GOT3 (cell line): ENCODE results near the gene HES5.

Source experiments
- DNase-seq: peaks from one replicate; lab custom pipeline; 2025; ENCODE audit warnings: mixed read lengths; lab: John Stamatoyannopoulos, UW

Gene HES5

GRCh38 chr1:2479186-2479585 is 50.9 kb downstream of the HES5 start:
- no peak for DNase-seq
